H1 (cell line): ENCODE data around the gene KIF2C.

Experiments
- CTCF ChIP-seq, 3 experiments: IDR thresholded peaks; 1 replicate in 2 of 3; 2 replicates in 1 of 3; pipeline versions ENCODE4 v1.5.1 to v1.6.1; 2011; ENCODE audit warnings: low read length in 3 of 3, mild to moderate bottlenecking in 3 of 3, inconsistent platforms in 2 of 3, low read depth in 1 of 3, moderate library complexity in 1 of 3; ENCODE audit not compliant: insufficient read depth in 1 of 3; ENCODE audit errors: control extremely low read depth in 1 of 3
- EP300 ChIP-seq, 2 experiments: IDR thresholded peaks; 1 replicate in 1 of 2; 2 replicates in 1 of 2; pipeline ENCODE4 v1.6.1; 2011 to 2012; ENCODE audit warnings: low read depth in 2 of 2, low read length in 2 of 2, mild to moderate bottlenecking in 2 of 2, borderline replicate concordance in 1 of 2, inconsistent platforms in 1 of 2, moderate library complexity in 1 of 2

GRCh38 chr1:44739307-44740178, at the start of gene KIF2C:
- TF ChIP-seq EP300 (IDR thresholded peaks at IDR 0.05; ENCODE audit: borderline replicate concordance in 1 of 2, low read depth in 2 of 2, low read length in 2 of 2) (no peak), CTCF (IDR thresholded peaks at IDR 0.05; ENCODE audit: control extremely low read depth in 1 of 3, insufficient read depth in 1 of 3, low read depth in 1 of 3, low read length in 3 of 3) (no peak)
